GM19328 (cell line): Measurements from ENCODE around the gene RXFP4.
"Not testable (repeated sequence)": the region's sequence is repeated elsewhere in the genome, so short reads cannot be mapped to it uniquely, and the experiment has no call there.

Experiments
- ATAC-seq: cut with Tn5 transposase; IDR thresholded peaks from one replicate; pipeline ENCODE4 v1.9.1; 2021; ENCODE audit warnings: mild to moderate bottlenecking, moderate library complexity; ENCODE audit not compliant: unreplicated experiment

RXFP4 gene

DNA sequence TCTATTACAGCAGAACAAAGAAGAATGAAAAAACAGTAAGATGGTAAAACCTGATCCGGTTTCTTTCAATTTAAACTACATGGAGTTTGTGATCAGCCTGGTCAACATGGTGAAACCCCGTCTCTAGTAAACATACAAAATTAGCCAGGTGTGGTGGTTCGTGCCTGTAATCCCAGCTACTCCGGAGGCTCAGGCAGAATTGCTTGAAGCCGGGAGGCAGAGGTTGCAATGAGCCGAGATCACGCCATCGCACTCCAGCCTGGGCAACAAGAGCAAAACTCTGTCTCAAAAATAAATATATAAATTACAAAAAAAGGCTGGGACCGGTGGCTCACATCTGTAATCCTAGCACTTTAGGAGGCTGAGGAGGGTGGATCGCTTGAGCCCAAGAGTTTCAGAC lies 10.7 kb upstream of the RXFP4 start:
- not testable (repeated sequence) for ATAC-seq

DNA sequence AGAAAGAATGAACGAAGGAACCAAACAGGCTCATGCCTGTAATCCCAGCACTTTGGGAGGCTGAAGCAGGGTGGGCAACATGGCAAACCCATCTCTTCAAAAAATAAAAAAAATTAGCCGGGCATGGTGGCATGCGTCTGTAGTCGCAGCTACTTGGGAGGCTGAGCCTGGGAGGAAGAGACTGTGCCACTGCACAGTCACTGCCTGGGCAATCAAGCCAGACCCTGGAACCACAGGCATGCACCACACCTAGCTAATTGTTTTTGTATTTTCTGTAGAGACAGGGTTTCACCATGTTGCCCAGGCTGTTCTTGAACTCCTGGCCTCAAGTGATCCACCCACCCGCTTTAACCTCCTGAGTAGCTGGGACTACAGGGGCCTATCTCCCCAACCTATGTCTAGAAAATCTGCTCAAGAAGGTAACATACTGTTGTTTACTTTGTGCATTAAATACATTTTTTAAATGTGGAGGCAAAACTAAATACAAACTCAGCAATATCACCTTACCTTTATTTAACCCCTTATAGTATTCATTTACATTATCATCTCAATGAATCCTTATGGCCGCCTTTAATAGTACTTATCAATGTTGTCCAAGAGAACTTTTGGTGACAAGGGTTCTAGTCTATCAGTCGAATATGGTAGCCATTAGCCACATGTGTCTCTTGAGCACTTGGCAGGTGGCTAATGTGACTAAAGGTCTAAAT lies 10.0 kb upstream of the RXFP4 start:
- no peak for ATAC-seq

DNA sequence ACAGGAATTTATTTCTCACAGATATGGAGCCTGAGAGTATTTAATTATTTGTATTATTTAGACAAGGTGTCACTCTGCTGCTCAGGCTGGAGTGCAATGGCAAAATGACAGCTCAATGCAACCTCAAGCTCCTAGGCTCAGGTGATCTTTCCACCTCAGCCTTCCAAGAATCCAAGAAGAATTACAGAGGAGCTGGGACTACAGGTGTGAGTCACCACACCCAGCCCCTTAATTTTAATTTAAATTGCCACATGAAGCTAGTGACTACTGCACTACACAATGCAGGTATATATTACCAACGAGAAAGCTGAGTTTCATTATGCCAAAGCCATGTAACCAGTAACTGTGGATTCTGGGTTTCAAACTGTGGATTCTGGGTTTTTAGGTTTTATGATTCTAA lies 9.4 kb upstream of the RXFP4 start:
- no peak for ATAC-seq

DNA sequence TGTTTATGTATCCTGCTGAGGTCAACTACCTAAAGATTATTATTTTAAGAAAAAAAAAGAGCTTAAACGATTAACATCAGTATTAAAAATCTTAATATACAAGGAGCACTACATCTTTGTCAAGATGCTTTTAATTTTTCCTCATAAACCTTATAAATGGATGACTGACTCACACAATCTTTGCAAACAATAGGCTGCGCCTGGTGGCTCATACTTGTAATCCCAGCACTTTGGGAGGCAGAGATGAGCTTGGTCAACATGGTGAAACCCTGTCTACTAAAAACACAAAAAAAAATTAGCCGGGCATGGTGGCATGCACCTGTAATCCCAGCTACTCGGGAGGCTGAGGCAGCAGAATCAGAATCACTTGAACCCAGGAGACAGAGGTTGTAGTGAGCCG lies 9.0 kb upstream of the RXFP4 start:
- ATAC-seq, result no peak

DNA sequence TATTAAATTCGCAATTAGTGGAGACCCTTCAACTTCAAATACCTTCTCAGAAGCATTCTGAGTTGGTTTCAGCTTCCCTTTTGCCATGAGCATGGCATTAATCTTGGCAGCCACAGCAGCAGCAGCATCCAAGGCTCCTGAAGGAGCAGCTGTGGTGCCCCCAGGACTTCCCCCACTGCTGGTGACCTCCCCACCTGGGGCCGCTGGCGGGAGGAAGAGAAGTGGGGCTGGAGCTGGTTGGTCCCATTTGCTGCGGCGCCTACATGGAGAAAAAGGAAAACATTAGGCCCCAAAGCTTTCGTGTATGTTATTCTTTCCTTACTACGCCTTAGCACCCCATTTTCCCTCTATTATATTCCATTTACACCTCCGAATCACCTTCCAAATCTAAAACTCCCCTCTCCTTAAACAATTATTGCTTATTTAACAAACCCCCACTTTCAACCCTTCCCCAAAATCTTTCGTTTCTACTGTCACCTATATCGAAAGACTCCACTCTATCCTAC lies 7.8 kb upstream of the RXFP4 start:
- ATAC-seq, result no peak

DNA sequence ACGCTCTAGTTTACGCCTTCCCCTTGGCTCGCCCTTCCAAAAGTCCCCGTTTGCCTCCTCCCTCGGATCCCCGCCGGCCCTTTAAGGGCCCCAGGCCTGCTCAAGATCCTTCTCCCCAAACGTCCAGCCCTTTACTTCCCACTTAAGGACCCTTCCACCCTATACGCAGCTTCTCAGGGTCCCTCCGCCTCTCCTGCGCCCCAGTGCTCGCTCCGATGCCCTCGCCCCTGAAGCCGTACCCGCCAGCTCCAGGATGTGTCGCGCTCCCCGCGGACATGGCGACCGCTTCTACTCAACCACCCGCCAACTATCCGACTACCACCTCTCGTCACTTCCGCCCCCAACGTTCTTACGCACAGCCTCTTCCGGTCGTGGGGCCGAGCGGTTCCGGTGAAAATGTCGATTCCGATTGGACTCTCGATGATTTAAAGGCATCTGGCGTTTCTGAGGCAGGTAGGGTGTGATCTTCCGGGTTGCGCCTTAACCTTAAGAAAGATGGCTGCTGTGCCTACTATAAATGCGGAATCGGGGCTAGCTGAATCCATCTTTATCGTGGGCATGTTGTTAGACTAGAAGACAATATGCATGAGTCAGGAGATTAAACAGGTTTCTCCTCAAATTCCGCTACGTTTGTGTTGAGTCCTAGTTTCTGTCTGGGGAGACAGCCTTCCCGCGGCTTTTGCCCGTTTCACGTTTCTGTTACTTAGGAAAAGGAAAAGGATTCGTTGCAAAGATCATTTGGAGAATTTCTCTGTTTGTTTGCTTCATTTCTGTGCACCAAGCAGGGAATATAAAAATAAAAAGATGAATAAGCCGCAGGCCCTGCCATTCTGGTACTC lies 7.1 kb upstream of the RXFP4 start, which contains the start of gene KHDC4:
KHDC4 (minus strand) TSS at position 317 of the 839 bp plus-strand sequence; CDS start at position 277, 40 bp downstream.
- ATAC-seq, result peak; percentile 88

DNA sequence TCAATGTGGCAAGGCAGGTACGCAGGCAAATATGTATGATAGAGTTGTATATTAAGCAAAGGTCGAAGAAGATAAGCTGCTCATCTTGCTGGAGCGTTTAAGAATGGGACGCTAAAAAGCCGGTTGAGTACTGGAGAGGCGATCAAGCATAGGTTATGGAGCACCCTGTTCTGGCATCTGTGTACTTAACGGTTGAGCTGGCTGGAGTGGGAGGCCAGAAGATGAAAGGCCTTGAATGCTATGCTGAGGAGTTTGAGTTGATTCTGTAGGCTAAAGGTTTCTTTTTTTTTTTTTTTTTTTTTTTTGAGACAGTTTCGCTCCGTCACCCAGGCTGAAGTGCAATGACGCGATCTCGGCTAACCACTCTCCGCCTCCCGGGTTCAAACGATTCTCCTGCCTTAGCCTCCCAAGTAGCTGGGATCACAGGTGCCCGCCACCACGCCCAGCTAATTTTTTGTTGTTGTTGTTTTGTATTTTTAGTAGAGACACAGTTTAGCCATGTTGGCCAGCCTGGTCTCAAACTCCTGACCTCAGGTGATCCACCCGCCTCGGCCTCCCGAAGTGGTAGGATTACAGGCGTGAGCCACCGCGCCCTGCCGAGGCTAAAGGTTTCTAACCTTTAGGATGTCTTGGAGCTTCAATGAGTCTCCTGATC lies 6.4 kb upstream of the RXFP4 start:
- no peak for ATAC-seq

DNA sequence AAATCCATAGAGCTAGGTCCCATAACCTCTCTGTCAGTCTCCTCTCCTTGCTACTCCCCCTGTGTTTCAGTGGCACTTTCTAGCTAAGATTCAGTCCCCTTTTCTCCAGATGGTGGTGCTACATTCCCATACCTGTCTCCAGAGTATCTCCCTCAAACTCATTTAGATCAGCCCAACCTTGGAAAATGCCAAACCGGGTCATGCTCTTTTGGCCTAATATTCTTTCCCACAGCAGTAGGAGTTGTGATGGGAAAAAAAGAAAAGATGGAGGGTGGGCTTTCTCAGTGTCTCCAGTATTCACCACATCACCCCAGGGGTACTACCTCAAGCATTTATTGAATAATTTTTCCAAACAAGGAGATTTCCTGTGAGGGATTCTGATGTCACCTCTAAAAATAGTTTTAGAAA lies 3.2 kb upstream of the RXFP4 start:
- no peak for ATAC-seq

DNA sequence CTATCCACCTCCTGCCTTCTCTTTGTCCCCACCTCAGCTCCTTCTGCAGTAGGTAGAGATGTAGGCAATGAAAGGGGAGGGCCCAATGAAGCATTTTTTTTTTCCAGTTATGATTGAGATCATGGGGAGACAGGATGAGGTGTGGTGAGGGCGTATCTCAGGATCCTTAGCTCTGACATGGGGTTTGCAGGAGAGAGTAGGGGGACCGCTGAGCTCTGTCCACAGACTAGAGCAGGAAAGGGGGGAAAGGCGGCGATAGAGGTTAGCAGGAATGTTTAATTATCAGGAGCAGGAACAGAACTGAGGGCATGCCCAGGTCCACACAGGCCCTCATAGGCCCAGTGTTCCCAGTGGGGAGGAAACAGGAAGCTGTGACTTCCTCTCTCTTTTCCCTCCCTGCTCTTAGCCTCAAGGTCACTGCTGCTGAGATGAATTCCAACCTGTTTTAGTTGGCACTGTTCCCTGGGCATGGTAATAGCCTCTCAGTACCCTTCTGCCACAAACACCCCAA lies 901 bp upstream of the RXFP4 start:
- ATAC-seq, result no peak

DNA sequence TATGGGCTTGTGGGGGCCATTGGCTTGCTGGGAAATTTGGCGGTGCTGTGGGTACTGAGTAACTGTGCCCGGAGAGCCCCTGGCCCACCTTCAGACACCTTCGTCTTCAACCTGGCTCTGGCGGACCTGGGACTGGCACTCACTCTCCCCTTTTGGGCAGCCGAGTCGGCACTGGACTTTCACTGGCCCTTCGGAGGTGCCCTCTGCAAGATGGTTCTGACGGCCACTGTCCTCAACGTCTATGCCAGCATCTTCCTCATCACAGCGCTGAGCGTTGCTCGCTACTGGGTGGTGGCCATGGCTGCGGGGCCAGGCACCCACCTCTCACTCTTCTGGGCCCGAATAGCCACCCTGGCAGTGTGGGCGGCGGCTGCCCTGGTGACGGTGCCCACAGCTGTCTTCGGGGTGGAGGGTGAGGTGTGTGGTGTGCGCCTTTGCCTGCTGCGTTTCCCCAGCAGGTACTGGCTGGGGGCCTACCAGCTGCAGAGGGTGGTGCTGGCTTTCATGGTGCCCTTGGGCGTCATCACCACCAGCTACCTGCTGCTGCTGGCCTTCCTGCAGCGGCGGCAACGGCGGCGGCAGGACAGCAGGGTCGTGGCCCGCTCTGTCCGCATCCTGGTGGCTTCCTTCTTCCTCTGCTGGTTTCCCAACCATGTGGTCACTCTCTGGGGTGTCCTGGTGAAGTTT lies 550 bp downstream of the RXFP4 start:
- no peak for ATAC-seq

DNA sequence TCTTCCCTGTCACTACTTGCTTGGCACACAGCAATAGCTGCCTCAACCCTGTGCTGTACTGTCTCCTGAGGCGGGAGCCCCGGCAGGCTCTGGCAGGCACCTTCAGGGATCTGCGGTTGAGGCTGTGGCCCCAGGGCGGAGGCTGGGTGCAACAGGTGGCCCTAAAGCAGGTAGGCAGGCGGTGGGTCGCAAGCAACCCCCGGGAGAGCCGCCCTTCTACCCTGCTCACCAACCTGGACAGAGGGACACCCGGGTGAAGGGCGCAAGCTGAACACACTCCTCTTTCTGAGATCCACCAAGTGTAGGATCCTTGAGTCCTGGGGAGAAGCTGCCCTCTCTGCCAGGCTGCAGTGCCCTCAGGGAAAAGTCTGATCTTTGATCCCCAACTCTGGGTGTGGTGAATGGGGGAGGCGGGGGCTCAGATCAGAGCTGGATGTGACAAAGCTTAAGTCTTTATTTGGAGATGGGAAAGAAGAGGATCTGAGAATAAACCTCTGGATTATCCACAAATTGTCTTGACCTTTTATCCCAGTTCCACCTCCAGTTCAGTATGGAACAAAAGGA lies 1.2 kb downstream of the RXFP4 start:
- ATAC-seq, result no peak

DNA sequence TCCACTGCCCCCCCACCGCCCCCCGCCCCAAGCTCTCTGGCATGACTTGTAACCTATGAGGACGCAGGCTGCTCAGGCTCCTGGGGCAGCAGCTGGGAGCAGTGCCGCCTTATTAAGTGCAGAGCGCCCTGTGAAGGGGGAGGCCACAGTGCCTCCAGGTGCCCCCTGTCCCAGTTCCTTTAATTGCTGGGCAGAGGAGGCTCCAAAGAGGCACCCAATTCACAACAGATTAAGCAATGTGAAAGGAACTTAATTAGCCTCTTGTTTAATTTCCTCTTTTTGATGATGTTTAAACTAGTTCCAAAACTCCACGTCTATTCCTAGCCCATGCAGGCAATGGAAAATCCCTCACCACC lies 3.0 kb downstream of the RXFP4 start:
- no peak for ATAC-seq

DNA sequence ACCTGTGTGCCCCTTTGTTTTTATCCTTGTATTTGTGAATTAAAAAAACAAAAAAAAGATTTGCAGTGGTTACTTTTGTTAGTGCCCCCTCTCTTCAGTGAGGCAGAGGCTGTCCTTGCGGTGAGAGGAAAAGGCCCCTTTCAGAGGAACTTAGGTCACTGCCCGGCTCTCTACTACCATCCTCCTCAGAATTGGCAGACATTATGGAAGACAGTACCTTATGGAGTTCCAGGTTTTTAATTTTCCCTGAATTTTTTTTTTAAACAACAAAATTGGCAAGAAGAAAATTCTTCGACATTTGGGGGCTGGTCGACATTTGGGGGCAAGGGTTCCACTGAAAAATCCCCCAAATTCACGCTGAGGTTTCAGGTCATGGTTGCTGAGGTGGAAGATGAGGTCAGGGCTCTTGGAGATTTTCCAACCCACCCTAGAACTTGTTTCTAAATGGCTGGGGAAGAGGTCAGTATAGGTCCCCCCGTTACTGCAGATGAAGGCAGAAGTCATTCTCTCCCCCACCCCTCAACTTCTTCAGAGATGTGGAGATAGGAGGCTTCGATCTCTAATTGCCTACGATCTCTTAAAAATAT lies 5.3 kb downstream of the RXFP4 start:
- ATAC-seq, result no peak

DNA sequence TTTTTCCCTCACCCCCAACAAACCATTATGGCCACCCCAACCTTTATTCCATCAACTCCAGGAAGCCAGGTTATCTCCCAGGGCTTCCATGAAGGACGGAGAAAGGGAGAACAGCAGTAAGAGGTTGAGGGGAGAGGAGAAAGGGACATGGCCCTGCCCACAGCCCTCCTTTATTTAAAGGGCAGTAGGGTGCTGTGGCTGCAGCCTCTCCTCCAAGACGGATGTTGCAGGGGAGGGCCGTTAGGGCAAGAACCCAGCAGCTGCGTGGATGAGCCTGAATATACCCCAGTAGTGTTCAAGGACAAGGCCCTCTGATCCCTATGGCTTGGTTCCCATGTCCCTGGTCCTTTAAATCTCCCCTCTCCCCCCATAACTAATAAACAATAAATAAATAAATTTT lies 5.9 kb downstream of the RXFP4 start:
- no peak for ATAC-seq

DNA sequence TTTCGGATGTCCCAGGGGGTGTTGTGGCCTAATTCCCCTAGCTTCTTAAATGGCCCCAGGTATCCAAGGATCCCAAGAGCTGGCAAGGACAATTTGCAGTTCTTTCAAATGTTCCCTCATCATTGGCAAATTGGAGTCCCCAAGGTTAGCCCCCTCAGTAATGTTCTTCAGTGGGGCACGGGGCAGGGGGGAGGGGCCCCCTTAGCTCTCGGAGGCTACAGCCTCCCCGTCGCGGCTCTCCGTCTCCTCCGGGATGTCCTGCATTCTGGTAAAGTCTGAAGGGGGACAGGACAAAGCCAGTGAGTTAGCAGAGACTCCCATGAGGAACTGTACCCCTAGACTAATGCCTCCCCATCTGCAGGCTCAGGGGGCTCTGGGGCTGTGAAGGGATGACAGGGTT lies 6.3 kb downstream of the RXFP4 start:
- ATAC-seq, result no peak

DNA sequence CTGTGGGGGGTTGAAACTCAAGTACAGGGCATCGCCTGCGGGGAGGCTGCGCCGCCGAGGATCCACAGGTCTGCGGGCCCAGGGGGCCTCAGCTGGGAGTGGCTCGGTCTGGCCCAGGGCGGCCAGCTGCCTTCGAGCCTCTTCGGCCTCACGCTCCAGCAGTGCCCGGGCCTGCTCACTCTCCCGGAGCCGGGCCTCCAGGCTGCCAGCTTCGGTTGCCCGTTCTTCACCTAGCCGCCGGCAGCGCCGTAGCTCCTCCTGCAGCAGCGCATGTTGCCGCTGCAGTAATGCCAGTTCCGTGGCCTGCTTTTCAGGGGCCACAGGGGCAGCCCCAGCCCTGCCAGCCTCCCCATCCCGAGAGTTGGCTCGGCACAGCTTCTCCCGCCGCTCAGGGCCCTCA lies 9.4 kb downstream of the RXFP4 start:
- no peak for ATAC-seq

DNA sequence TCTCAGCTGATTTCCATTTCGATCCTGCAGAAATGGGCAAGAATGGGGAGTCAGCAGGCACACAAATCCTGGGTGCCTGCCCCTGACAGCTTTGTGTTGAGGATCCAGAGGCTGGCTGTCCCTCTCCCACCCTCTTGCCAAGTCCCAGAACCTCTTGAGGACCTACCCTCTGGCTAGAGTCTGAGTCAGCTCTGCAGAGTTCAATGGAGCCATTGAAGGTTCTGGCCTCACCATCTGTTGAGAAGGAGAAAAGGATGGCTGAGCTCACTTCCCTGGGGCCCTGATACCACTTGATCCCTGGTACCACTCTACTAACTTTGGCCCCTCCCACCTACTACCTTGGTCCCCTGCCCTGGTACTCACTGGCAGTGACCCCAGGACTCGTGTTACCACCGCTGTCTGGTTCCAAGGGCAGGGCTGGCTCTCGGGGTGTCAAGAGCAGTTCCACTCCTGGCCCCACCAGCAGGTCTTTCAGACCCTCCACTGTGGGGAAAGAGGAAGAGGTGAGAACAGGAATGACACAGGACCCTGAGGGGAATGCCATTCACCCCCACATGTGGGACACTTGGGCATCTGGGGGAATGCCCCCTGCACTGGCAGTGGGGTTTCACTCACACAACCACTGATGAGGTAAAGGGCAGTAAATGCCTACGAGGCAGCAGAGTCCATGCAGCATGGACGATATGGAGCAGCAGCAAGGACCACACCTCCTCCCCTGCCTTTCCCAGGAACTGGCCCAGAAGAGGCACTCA lies 10.5 kb downstream of the RXFP4 start:
- ATAC-seq, result no peak

DNA sequence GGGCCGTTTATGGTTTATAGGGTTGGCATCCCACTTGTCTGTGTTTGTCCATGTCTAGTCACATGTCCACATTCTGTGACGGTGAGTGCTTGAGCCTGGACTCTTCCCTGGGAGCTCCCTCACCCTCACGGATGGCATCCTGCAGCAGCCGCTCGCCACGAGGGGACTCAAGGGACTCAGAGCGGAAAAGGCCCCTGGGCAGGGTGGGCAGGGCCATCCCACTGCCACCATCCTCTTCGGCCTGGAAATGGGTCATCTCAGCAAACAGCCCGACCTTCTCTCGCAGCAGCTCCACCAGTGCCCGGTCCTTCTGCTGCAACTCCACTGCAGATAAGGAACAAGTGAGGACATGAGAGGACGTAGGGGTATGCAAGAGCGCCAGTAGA lies 11.1 kb downstream of the RXFP4 start:
- no peak for ATAC-seq

DNA sequence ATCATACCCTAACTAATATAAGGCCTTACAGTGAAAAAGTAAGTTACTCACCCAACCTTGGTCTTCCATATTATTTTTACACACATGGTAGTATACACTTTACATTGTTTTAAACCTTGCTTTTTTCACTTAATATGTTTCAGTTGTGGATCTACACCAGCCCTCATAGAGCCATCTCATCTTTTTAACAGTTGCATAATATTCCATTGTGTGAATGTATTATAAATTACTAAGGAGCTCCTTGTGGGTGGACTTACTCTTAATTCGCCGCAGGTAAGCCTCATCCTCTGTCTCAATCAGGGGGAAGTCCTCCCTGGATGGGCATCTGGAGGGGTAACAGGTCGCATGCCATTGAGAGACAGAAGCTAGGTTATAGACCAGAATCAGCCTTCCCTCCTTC lies 13.2 kb downstream of the RXFP4 start:
- no peak for ATAC-seq
